ENCODE measurements around the gene TAS2R41. TPM values are rescaled to one million over a fixed set of nuclear protein-coding genes. Genes with fewer than 3 reads are reported as not detected.
A peak's percentile ranks its signal among the peaks of the same experiment; 100 is the strongest.

The TAS2R41 gene, protein sequence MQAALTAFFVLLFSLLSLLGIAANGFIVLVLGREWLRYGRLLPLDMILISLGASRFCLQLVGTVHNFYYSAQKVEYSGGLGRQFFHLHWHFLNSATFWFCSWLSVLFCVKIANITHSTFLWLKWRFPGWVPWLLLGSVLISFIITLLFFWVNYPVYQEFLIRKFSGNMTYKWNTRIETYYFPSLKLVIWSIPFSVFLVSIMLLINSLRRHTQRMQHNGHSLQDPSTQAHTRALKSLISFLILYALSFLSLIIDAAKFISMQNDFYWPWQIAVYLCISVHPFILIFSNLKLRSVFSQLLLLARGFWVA
- total RNA-seq, result not detected

DNA sequence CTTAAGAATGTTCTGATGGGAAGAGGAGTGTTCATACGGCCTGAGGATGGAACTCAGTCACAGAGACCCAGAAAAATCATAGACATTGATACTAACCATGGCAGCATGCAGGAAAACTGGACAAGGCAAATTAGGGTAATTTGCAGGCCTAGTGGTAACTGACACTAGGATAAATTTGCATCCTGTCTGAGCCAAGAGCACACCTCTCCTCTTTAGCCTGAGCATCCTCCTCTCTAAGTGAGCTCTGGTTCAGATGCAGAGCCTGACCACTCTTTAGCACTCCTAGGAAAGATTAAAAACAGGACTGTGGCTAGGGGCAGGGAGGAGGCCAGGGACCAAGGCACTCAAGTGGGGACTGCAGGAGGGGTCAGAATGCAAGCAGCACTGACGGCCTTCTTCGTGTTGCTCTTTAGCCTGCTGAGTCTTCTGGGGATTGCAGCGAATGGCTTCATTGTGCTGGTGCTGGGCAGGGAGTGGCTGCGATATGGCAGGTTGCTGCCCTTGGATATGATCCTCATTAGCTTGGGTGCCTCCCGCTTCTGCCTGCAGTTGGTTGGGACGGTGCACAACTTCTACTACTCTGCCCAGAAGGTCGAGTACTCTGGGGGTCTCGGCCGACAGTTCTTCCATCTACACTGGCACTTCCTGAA, at the start of gene TAS2R41:
Gene TAS2R41 (plus strand): TSS at position 373 of the 650 bp plus-strand sequence. CDS start 0 bp downstream, at position 373.
- DNase-seq, result peak; percentile 45
- H3K4me3 ChIP-seq, result no peak within 1 kb of the TSS
- no peaks in the 10 kb centered on the region for H3K9me3 ChIP-seq
- no peaks in the 10 kb centered on the region for H3K4me1 ChIP-seq
- intact Hi-C loops (cut with DNase I), result no loop called here
- no peaks in the 10 kb centered on the region for H3K36me3 ChIP-seq
- no peak within 1 kb of the TSS for H3K9ac ChIP-seq (ENCODE audit: low read depth in 2 of 2, low read length in 2 of 2)
- H3K27me3 ChIP-seq, result no peaks in the 10 kb centered on the region
- H3K27ac ChIP-seq, result no peak within 1 kb of the TSS
- TF ChIP-seq, protein P1, sequence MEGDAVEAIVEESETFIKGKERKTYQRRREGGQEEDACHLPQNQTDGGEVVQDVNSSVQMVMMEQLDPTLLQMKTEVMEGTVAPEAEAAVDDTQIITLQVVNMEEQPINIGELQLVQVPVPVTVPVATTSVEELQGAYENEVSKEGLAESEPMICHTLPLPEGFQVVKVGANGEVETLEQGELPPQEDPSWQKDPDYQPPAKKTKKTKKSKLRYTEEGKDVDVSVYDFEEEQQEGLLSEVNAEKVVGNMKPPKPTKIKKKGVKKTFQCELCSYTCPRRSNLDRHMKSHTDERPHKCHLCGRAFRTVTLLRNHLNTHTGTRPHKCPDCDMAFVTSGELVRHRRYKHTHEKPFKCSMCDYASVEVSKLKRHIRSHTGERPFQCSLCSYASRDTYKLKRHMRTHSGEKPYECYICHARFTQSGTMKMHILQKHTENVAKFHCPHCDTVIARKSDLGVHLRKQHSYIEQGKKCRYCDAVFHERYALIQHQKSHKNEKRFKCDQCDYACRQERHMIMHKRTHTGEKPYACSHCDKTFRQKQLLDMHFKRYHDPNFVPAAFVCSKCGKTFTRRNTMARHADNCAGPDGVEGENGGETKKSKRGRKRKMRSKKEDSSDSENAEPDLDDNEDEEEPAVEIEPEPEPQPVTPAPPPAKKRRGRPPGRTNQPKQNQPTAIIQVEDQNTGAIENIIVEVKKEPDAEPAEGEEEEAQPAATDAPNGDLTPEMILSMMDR (IDR thresholded peaks at IDR 0.05), result no peak

DNA sequence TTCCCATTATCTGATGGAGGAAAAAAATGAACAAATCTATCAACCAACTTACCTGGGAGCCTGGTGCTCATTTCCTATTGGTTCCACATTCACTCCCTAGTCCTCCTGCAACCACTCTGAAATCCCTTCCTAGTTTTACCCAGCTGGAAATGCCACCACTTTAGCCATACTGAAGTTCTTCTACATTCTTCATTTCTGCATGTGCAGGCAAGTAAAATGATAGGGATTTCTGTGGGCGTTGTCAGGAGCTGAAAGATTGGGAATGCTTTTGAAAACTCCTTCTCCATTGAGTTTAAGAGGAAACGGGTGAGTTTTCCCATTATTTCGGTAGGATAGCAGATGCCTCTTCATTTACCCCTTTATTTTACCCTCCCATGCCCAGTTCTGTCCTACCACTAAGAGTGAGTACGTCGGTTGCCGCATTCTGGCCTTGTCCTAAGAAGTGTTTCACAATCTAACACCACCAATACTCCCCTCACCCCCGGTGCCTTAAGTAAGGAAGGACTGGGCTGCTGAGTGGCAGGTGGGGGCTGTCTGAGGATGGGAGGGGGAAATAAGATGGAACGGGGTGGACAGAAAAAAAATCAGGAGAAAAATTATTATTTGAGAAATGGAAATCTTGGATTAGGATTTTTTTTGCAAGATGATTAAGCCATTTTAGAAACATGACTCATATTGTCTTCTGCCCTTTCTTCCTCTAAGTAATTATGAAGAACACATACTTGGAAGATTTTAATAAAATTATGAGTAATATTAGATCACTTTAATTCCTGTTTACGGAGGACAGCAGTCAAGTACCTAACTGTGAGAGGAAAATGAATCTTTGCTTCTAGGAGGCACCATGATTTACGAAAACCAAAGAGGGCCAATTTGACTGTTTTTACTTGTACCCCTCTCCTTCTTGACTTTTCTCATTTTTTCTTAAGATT, 47.6 kb upstream of the TAS2R41 start:
- H3K27me3 ChIP-seq, result no peaks in the 10 kb centered on the region
- TF ChIP-seq, protein P1 (IDR thresholded peaks at IDR 0.05), result no peak
- no peak for DNase-seq
- no peaks in the 10 kb centered on the region for H3K4me1 ChIP-seq
- no peak overlapping the region for H3K9ac ChIP-seq (ENCODE audit: low read depth in 2 of 2, low read length in 2 of 2)
- no peak overlapping the region for H3K27ac ChIP-seq
- intact Hi-C loops (cut with DNase I), result no loop called here
- no peaks in the 10 kb centered on the region for H3K9me3 ChIP-seq
- H3K4me3 ChIP-seq, result no peak overlapping the region
- no peaks in the 10 kb centered on the region for H3K36me3 ChIP-seq

DNA sequence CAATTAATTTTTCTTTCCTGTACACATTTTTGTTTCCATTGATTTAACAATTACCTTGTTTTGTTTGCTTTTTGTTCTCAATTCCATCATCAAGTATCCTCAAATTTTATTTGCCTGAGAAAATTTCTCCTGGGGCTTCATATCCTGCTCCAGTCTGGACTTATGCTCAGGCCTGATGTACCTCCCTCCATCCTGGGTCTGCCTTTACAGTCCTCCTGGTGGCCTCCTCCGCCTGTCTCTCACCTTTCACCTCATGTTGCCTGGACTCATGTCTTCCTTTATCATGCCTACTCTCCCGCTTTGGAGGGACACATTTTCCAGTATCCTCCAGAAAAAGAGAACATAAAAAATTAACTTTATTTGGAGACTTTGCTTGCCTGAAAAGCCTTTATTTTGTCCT, 46.6 kb upstream of the TAS2R41 start:
- intact Hi-C loops (cut with DNase I), result no loop called here
- H3K9ac ChIP-seq (ENCODE audit: low read depth in 2 of 2, low read length in 2 of 2), result no peak overlapping the region
- no peaks in the 10 kb centered on the region for H3K4me1 ChIP-seq
- no peak overlapping the region for H3K27ac ChIP-seq
- TF ChIP-seq, protein P1 (IDR thresholded peaks at IDR 0.05), result no peak
- H3K27me3 ChIP-seq, result no peaks in the 10 kb centered on the region
- no peak overlapping the region for H3K4me3 ChIP-seq
- no peaks in the 10 kb centered on the region for H3K36me3 ChIP-seq
- DNase-seq, result no peak
- no peaks in the 10 kb centered on the region for H3K9me3 ChIP-seq

DNA sequence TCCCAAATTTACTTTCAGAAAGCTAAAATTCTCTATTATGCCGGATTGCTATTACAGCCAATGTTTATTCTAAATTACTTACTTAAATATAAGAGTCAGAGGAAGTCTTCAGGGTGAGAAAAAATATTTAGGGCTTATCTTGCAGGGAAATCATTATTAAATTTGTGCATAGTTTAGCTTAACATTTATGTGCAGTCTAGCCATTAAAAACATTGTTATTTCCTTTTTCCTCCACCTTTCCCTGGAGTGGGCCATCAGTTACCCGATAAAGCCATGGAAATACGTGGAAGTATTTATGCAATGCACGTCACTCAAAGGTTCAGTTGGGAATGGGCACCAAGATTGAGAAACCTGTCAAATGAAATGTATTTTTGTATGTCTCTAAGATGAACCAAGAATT, 43.9 kb upstream of the TAS2R41 start:
- no peak for DNase-seq
- no peaks in the 10 kb centered on the region for H3K27me3 ChIP-seq
- no peaks in the 10 kb centered on the region for H3K36me3 ChIP-seq
- intact Hi-C loops (cut with DNase I), result no loop called here
- H3K27ac ChIP-seq, result no peak overlapping the region
- no peak overlapping the region for H3K4me3 ChIP-seq
- TF ChIP-seq, protein P1 (IDR thresholded peaks at IDR 0.05), result no peak
- H3K9ac ChIP-seq (ENCODE audit: low read depth in 2 of 2, low read length in 2 of 2), result no peak overlapping the region
- H3K4me1 ChIP-seq, result no peaks in the 10 kb centered on the region
- H3K9me3 ChIP-seq, result no peaks in the 10 kb centered on the region

DNA sequence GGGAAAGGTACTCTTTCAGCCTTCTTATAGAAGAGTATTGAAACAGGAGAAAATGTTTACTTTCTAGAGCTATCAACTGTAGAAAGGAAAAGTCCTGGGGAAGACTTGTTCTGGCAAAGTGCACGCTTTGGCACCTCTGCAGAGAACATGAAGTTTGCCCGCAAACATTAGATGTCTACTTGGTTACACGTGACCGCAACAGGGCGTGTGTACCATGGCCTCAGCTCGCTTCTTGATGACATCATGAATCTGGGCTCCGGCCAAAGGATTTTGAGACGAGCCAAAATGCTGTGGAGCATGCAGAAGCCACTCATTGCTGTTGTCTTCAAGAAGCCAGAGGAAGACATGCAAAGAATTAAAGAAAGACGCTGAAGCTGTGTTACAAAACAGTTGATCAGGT, 43.0 kb upstream of the TAS2R41 start:
- no peaks in the 10 kb centered on the region for H3K27me3 ChIP-seq
- intact Hi-C loops (cut with DNase I), result no loop called here
- DNase-seq, result peak; percentile 29
- TF ChIP-seq, protein P1 (IDR thresholded peaks at IDR 0.05), result no peak
- H3K4me1 ChIP-seq, result no peaks in the 10 kb centered on the region
- no peak overlapping the region for H3K4me3 ChIP-seq
- H3K9me3 ChIP-seq, result no peaks in the 10 kb centered on the region
- H3K36me3 ChIP-seq, result no peaks in the 10 kb centered on the region
- H3K9ac ChIP-seq (ENCODE audit: low read depth in 2 of 2, low read length in 2 of 2), result no peak overlapping the region
- no peak overlapping the region for H3K27ac ChIP-seq

All from colonic mucosa (tissue), 4 donors.